ENCODE data around the gene GTF2H1.

- TF ChIP-seq POLR2AphosphoS5 (IDR thresholded peaks at IDR 0.05; ENCODE audit: borderline replicate concordance, low read depth, low read length) (no peak), EZH2 (IDR thresholded peaks at IDR 0.05) (no peak)
Observed at GRCh38 chr11:18309691-18310090, 12.7 kb upstream of the GTF2H1 start.

Data from SK-N-MC (cell line).